SKM-1 (cell line): ENCODE measurements around the gene COL5A2.

ENCODE experiments used
- DNase-seq: peaks from one replicate; lab custom pipeline; 2025; ENCODE audit not compliant: unreplicated experiment; lab: John Stamatoyannopoulos, UW

Gene COL5A2

DNA sequence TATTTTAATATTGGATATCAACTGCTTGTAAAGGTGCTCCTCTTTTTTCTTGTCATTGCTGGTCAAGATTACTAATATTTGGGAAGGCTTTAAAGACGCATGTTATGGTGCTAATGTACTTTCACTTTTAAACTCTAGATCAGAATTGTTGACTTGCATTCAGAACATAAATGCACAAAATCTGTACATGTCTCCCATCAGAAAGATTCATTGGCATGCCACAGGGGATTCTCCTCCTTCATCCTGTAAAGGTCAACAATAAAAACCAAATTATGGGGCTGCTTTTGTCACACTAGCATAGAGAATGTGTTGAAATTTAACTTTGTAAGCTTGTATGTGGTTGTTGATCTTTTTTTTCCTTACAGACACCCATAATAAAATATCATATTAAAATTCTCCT is 167.2 kb downstream of the COL5A2 start:
- no peak for DNase-seq

GRCh38 chr2:189010536-189010935 is 169.0 kb downstream of the COL5A2 start:
- no peak for DNase-seq

- no peak for DNase-seq
These were observed 170.9 kb downstream of the COL5A2 start for GRCh38 chr2:189008555-189009262.

DNA sequence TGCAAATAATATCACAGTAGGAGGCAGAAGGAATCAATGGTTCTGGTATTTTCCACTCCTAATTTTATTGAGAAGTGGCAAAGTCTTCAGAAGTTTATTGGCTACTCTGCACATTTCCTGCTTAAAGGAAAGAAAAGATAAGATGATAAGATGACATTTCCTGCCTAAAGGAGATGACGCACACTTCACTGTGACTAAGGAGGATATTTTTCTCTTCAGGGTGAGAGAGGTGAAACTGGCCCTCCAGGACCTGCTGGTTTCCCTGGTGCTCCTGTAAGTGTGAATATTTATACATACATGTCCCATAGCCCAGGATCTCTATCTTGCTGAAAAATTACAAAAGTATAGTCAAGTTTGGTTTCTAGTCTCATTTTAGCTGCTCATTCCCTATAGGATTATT is 177.5 kb downstream of the COL5A2 start:
- DNase-seq = no peak

DNA sequence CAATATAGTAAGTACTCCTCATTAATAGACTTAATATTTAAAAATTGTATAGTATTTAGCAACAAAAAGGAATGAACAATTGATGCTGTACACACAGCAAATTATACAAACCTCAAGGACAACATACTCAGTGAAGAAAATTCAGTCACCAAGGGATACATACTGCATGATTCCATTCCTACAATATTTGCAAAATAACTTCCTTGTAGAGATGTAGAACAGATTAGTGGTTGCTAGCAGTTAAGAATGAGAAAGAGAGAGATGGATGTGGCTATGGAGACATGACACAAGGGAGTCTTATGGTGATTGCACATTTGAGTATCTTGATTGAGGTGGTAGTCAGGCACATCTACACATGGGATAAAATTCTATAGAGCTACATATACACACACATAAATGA is 179.3 kb downstream of the COL5A2 start:
- no peak for DNase-seq

GRCh38 chr2:188997263-188997662 is 182.3 kb downstream of the COL5A2 start:
- no peak for DNase-seq

GRCh38 chr2:188993247-188993646 is 186.3 kb downstream of the COL5A2 start:
- no peak for DNase-seq

DNA sequence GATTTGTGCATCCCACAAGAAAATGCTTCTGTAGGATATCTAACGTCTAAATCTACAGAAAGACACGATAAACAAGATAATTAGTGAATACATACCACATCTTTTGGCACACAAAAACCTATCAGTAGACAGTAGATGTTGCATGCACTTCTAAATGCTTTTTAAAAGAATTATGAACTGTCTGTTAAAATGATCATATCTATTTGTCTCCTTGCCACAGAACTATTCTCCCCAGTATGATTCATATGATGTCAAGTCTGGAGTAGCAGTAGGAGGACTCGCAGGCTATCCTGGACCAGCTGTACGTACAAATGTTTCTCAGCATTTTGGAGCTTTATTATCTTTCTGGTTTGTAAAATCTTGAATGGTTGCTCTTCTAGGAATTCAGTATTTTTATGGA is 192.7 kb downstream of the COL5A2 start:
- DNase-seq = no peak

DNA sequence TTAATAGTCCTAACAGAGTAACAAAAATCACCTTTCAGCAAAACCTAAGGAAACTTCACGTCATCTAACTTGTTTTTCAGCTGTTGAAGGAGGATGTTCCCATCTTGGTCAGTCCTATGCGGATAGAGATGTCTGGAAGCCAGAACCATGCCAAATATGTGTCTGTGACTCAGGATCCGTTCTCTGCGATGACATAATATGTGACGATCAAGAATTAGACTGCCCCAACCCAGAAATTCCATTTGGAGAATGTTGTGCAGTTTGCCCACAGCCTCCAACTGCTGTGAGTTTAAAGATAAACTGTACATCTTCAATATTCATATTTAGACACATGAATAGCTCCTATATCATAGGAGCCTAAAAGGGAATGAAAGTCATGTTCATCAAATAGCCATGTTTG is 194.9 kb downstream of the COL5A2 start:
- no peak for DNase-seq

DNA sequence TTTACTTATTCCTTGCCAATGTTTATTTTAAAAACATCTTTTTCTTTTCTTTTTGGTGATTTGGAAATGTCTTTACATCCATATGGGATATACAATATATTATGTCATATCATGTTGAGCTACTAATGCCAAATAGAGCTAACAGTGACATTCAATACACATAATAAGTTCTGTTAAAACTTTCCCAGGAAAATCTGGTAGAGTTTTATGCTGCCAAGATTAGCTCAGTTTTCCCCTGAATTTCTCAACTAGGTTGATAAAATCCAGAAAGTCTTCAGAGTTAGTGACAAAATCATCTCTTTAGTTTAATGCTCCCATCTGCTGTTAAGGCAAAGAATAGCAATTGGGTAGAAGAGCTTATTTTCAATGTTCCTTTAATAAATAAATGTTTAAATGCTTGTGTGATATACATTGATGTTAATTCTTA is 195.5 kb downstream of the COL5A2 start:
- DNase-seq = no peak

DNA sequence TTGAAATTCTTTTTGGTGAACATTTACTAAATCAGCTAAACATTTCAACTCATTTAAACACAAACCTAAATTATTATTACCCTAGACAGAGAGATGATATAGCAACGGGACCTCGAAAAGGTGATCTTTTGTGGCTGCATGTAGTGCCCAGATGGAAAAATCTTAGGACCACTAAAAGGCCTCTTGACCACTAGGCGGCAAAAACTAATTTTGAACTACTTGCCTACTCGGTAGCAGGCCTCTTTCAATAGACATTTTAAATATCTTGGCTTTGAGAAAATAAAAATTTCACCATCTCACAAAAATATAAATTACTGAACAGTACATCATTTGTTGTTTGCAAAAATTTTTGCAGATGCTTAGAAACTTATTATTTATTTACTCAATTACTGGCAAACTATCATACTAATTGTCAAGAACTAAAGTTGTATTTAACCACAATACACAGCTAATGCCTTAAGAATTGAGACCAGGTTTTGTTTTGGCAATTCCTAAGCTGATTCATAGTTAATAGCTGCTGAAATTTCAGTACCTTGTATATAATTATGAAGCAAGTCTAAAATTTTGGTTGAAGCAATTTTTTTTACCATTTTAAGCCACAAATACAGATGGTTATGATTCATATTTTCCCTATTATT is 196.0 kb downstream of the COL5A2 start:
- no peak for DNase-seq
